NCI-H146 treated with DMSO at 0.1 percent for 48 hours (cell line): ENCODE measurements around the gene UNC5A.
A peak's percentile ranks its signal among the peaks of the same experiment; 100 is the strongest.

Experiments
- DNase-seq: peaks from one replicate; lab custom pipeline; 2025; ENCODE audit not compliant: unreplicated experiment; lab: John Stamatoyannopoulos, UW

The UNC5A gene

DNA sequence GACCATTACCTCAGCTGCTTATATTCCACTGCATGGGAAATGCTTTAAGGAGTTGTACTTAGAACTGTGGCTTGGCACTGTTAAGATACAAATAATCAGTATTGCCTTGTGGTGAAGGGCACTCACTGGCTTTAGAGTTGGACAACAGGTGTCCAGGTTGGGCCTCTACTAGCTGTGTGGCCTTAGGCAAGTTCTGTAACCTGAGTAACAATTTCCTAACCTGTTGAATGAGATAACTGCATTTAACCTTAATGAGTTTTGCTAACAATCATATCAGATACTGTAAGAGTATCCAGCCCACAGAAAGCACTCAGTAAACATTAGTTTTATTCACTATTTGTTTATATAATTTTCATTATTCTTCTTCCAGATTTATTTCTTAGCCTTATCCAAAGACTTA lies 106.0 kb downstream of the UNC5A start:
- DNase-seq = peak; percentile 83

DNA sequence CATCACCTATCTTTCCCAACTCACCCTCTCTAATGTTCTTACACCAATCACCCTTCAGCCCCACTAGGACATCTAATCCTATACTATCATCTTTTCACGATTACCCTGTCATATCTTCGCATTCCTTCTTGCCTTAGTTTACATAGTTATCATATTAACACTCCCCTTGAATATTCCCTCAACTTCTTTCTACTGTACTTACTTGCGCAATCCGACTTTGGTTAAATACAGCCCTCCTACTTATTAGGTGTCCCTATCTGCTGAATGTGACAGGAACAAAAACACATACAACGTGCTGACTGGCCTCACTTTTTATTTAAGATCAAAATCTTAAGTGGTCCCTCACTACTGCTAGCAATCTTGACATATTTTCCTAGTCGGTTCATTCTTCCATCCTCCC lies 108.3 kb downstream of the UNC5A start:
- DNase-seq = no peak

DNA sequence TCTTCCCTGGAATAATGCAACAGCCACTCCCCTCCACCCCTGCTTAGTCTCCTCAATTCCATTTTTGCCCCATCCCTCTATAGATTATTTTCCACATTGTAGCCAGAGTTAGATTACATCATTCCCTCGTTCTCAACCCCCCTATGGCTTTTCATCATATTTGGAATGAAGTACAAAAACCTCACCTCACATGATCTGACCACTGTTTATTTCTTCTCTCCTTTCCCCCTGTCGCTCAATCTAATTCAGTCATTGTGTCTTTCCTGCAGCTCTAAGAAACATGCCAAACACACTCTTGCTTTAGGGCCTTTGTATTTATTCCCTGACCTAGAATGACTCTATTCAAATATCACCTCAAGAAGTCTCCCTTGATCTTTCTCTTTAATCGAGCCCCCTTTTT lies 111.4 kb downstream of the UNC5A start:
- DNase-seq = no peak

DNA sequence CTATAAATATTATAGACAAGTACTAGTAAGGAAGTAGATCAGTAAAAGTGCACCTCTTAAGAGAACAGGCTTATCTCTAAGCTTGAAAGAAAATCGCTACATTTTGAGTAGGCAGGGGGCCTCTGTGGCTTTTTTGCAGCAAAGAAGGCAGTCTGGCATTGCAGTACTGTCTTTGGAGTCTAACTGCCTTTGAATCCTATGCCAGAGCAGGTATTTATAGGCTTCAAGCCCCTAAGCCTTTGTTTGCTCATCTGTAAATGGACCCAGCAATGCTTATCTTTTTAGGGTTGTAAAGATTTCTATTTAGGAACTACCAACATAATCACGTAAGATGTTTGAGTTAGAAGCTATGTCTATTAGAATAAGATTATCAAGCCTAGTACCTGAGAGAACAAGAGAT lies 112.5 kb downstream of the UNC5A start:
- no peak for DNase-seq

DNA sequence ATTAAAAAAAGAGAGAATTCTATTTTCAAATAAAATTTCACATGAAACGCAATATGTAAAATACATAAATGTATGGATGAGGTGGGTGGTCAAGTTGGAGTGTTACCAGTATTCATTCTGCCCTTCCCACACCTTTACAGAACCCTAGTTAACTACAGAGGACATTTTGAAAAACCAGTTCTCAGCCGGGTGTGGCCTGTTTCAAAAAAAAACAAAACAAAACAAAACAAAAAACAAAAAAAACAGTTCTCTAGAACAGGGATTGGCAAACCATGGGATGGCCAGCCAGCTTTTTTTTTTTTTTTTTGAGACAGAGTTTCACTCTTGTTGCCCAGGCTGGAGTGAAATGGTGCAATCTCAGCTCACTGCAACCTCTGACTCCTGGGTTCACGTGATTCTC lies 117.2 kb downstream of the UNC5A start:
- DNase-seq = no peak

DNA sequence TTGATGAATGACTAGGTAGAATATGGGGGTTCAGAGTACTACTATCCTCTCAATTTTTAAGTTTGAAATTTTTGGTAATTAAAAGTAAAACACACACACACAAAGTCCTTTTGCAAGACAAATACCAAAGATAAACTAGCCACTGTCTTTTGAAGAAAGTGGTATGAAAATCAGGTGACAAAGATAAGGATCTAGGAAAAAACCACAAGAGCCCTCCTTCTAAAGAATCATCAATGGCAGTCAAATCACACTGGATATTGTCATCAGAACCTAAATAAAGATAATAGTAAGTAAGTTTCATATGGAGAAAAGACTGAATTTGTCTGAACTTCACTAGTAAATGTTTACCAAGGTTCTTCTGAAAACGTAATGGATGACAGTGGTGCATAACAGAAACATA lies 119.3 kb downstream of the UNC5A start:
- DNase-seq = no peak
